ENCODE data around the gene GPANK1. TPM values are rescaled to one million over a fixed set of nuclear protein-coding genes. Genes with fewer than 3 reads are reported as not detected.

Gene GPANK1
- total RNA-seq, 3 donors from 2014 or later = 16.2 to 22.2 (median 20.0) TPM

DNA sequence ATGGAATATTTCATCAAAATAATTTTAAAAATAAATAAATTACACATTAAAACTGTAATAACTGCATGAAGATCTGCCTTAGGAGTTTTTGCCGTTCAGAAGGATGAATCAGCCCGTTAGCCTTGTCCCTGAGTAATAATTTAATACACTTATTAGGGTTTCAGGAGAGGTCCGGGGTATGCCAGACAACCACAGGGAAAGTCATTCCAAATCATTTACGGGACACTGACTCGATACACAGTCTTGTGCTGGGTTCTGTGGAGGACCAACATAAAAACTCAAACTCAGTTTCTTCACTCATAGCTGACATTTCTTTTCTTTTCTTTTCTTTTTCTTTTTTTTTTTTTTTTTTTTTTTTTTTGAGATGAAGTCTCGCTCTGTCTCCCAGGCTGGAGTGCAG is 41.1 kb upstream of the GPANK1 start:
- H3K27me3 ChIP-seq = no peaks in the 10 kb centered on the region
- no peaks in the 10 kb centered on the region for H3K9me3 ChIP-seq
- TF ChIP-seq, protein P1, sequence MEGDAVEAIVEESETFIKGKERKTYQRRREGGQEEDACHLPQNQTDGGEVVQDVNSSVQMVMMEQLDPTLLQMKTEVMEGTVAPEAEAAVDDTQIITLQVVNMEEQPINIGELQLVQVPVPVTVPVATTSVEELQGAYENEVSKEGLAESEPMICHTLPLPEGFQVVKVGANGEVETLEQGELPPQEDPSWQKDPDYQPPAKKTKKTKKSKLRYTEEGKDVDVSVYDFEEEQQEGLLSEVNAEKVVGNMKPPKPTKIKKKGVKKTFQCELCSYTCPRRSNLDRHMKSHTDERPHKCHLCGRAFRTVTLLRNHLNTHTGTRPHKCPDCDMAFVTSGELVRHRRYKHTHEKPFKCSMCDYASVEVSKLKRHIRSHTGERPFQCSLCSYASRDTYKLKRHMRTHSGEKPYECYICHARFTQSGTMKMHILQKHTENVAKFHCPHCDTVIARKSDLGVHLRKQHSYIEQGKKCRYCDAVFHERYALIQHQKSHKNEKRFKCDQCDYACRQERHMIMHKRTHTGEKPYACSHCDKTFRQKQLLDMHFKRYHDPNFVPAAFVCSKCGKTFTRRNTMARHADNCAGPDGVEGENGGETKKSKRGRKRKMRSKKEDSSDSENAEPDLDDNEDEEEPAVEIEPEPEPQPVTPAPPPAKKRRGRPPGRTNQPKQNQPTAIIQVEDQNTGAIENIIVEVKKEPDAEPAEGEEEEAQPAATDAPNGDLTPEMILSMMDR (IDR thresholded peaks at IDR 0.05) = no peak
- TF ChIP-seq POLR2A (IDR thresholded peaks at IDR 0.05) = no peak
- no peak for TF ChIP-seq POLR2AphosphoS5 (IDR thresholded peaks at IDR 0.05)
- H3K27ac ChIP-seq = no peak overlapping the region
- no peak overlapping the region for H3K4me3 ChIP-seq
- intact Hi-C loops (cut with DNase I; ENCODE audit: low total_unique reads) = loop anchor here (10.0 kb wide), 1 partner anchor 59 kb away; the partner anchor contains the start of gene SAPCD1
- no peaks in the 10 kb centered on the region for H3K36me3 ChIP-seq
- DNase-seq (ENCODE audit: low spot score in 2 of 2) = no peak
- peaks cover 4 to 17% of the 10 kb centered on the region in 2 donors for H3K4me1 ChIP-seq

GRCh38 chr6:31702819-31703716 is 38.3 kb upstream of the GPANK1 start, which contains the start of gene ABHD16A:
ABHD16A (minus strand) TSS chr6:31703324; CDS start chr6:31703281, 43 bp downstream.
- Histone ChIP-seq H3K27me3 (no peaks in the 10 kb centered on the region), H3K4me3 (peak within 1 kb of the TSS; percentile 79 to 90 (median 86)), H3K9me3 (no peaks in the 10 kb centered on the region), H3K36me3 (no peaks in the 10 kb centered on the region), H3K4me1 (peaks cover 4 to 17% of the 10 kb centered on the region in 2 donors), H3K27ac (peak within 1 kb of the TSS; percentile 98 to 99)
- intact Hi-C loops (cut with DNase I; ENCODE audit: low total_unique reads) = loop anchor here (1.0 to 10.0 kb wide), 2 partner anchors 15 to 62 kb away; partner anchors contain the start of gene SAPCD1
- TF ChIP-seq POLR2A (IDR thresholded peaks at IDR 0.05) (peak; percentile 96), POLR2AphosphoS5 (IDR thresholded peaks at IDR 0.05) (peak; percentile 93 to 98 (median 96))
- TF ChIP-seq, protein P1 (IDR thresholded peaks at IDR 0.05) = peak in 2 of 3 donors; percentile 14 to 26
- peak; percentile 99 for DNase-seq (ENCODE audit: low spot score in 2 of 2)

- Histone ChIP-seq H3K36me3 (no peaks in the 10 kb centered on the region), H3K27ac (peak overlapping the region; percentile 98 to 99), H3K9me3 (no peaks in the 10 kb centered on the region), H3K4me1 (peaks cover 4 to 17% of the 10 kb centered on the region in 2 donors), H3K27me3 (no peaks in the 10 kb centered on the region), H3K4me3 (peak overlapping the region; percentile 79 to 90 (median 86))
- TF ChIP-seq POLR2AphosphoS5 (IDR thresholded peaks at IDR 0.05) = no peak
- TF ChIP-seq POLR2A (IDR thresholded peaks at IDR 0.05) = no peak
- TF ChIP-seq, protein P1 (IDR thresholded peaks at IDR 0.05) = no peak
- no peak for DNase-seq (ENCODE audit: low spot score in 2 of 2)
- intact Hi-C loops (cut with DNase I; ENCODE audit: low total_unique reads) = loop anchor here (1.0 to 10.0 kb wide), 2 partner anchors 16 to 62 kb away; partner anchors contain the start of gene SAPCD1
These were observed 37.6 kb upstream of the GPANK1 start for GRCh38 chr6:31702405-31702818.

DNA sequence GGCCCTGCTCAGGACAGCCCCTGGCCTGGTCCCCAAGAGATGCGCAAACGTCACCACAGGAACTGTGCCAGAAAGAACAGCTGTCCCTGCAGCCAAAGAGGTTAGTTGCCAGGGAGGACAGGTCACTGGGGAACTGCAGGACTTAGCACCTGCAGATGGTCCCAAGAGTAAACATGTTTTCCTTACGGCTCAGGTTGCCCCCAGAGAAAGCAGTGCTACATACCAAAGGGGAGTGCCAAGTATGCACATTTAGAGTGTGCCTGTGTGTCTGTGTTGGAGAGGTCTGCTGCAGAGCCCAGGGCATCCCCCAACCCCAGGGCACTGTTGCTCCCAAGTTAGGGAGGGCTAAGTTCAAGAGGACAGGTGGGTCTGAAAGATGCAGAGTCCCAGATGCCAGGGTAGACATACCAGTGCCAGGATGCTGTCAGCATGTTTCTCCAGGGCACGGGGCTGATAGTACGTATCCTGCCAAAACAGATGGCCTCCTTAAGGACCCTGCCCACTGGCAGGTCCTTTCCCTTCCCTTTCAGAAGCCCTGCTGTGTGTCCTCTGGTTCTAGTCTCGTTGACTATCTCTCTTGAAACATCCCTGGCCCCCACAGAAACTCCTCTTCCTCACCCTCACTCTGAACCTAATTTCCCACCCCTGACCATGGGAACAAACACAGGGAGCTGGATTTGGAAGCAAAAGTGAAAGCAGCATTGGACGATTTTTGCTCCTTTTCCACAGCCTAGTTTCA is 37.0 kb upstream of the GPANK1 start:
- Histone ChIP-seq H3K9me3 (no peaks in the 10 kb centered on the region), H3K4me1 (peaks cover 4 to 17% of the 10 kb centered on the region in 2 donors), H3K36me3 (no peaks in the 10 kb centered on the region), H3K27ac (peak overlapping the region; percentile 5 to 99), H3K27me3 (no peaks in the 10 kb centered on the region), H3K4me3 (peak overlapping the region; percentile 79 to 90 (median 86))
- TF ChIP-seq POLR2AphosphoS5 (IDR thresholded peaks at IDR 0.05) = no peak
- TF ChIP-seq POLR2A (IDR thresholded peaks at IDR 0.05) = no peak
- TF ChIP-seq, protein P1 (IDR thresholded peaks at IDR 0.05) = no peak
- intact Hi-C loops (cut with DNase I; ENCODE audit: low total_unique reads) = loop anchor here (1.0 to 10.0 kb wide), 2 partner anchors 16 to 63 kb away; partner anchors contain the start of gene SAPCD1
- no peak for DNase-seq (ENCODE audit: low spot score in 2 of 2)

Data from breast epithelium (tissue), 4 donors.